Fibroblast of the conjunctiva (primary cell): ENCODE results near the gene CAPN1.

ENCODE experiments used
- DNase-seq: peaks from one replicate; pipeline ENCODE4 v3.0.0-alpha.2; 2010; ENCODE audit warnings: low read depth

The CAPN1 gene

GRCh38 chr11:65204143-65204542, 22.4 kb downstream of the CAPN1 start:
- no peak for DNase-seq

- peak; percentile 13 for DNase-seq
Observed at GRCh38 chr11:65204646-65205601, 23.2 kb downstream of the CAPN1 start.

GRCh38 chr11:65205602-65205967, 23.9 kb downstream of the CAPN1 start:
- DNase-seq, result no peak

DNA sequence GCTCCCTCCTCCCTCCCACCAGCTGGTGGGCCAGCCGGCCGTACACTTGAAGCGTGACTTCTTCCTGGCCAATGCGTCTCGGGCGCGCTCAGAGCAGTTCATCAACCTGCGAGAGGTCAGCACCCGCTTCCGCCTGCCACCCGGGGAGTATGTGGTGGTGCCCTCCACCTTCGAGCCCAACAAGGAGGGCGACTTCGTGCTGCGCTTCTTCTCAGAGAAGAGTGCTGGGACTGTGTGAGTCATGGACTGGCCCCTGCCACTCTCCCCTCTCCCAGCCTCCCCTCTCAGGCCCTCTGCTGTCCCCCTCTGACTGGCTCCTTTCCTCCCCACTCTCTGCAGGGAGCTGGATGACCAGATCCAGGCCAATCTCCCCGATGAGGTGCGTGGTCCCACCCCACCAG, 24.7 kb downstream of the CAPN1 start:
- DNase-seq, result no peak

DNA sequence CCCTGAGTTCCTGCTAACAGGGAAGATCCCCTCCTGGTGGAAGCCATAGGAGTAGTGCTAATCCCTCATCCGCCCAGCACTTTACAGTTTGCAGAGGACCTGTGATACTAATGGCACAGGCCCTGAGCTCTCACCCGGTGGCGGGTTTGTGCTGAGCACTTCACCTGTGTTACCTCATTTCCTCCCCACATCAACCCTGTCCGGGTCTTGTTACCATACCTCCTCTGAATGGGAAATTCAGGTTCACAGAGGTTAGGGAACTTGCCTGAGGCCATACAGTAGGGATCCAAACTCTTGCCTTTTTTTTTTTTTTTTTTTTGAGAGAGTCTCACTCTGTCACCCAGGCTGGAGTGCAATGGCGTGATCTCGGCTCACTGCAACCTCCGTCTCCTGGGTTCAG, 25.2 kb downstream of the CAPN1 start:
- no peak for DNase-seq

- DNase-seq, result no peak
Observed at GRCh38 chr11:65207918-65208784, 26.4 kb downstream of the CAPN1 start.

GRCh38 chr11:65208785-65209710, 27.3 kb downstream of the CAPN1 start:
- DNase-seq, result no peak

DNA sequence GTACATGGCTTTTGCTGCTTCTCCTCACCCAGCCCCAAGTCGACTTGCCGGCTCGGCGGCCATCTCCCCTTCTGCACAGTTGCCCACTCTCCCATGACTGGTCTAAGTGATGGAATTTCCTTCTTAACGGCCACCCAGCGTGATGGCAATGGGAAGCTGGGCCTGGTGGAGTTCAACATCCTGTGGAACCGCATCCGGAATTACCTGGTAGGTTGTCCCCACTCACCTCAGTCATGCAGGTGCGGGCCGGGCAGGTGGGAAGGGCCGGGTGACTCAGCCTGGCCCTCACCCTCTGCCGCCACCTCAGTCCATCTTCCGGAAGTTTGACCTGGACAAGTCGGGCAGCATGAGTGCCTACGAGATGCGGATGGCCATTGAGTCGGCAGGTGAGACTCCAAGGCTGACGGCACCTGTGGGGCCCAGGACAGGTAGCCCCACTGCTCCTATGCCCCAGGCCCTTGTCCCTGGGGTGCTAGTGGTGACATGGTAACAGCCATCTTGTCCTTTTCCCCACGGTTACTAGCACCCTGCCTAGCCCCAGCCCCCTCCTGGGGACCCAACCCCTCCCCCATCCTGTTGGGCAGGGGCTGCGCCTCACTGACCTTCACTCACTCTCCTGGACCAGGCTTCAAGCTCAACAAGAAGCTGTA, 28.1 kb downstream of the CAPN1 start:
- DNase-seq, result no peak

DNA sequence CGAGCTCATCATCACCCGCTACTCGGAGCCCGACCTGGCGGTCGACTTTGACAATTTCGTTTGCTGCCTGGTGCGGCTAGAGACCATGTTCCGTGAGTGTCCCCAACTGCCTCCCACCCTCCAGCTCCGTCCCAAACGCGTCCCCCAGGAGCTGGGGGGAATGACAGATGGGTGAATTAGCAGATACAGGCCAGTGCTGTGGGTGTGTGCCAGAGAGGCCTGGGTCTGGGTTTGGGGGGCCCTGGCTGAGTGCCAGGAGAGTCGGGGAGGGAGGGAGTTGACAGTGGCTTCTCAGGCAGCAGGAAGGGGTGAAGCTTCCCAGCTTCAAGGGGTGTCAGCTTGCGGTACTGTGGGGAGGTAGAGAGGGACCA, 28.6 kb downstream of the CAPN1 start:
- DNase-seq, result no peak

- DNase-seq, result no peak
Observed at GRCh38 chr11:65210748-65211147, 29.0 kb downstream of the CAPN1 start.

DNA sequence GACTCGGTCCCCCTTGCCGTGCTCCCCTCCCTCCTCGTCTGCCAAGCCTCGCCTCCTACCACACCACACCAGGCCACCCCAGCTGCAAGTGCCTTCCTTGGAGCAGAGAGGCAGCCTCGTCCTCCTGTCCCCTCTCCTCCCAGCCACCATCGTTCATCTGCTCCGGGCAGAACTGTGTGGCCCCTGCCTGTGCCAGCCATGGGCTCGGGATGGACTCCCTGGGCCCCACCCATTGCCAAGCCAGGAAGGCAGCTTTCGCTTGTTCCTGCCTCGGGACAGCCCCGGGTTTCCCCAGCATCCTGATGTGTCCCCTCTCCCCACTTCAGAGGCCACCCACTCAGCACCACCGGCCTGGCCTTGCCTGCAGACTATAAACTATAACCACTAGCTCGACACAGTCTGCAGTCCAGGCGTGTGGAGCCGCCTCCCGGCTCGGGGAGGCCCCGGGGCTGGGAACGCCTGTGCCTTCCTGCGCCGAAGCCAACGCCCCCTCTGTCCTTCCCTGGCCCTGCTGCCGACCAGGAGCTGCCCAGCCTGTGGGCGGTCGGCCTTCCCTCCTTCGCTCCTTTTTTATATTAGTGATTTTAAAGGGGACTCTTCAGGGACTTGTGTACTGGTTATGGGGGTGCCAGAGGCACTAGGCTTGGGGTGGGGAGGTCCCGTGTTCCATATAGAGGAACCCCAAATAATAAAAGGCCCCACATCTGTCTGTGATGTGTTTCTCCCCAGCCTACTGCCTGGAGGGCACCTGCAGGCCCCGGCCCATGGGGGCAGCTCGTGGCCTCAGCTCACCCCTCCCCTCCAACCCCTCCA, 29.8 kb downstream of the CAPN1 start:
- DNase-seq, result no peak

DNA sequence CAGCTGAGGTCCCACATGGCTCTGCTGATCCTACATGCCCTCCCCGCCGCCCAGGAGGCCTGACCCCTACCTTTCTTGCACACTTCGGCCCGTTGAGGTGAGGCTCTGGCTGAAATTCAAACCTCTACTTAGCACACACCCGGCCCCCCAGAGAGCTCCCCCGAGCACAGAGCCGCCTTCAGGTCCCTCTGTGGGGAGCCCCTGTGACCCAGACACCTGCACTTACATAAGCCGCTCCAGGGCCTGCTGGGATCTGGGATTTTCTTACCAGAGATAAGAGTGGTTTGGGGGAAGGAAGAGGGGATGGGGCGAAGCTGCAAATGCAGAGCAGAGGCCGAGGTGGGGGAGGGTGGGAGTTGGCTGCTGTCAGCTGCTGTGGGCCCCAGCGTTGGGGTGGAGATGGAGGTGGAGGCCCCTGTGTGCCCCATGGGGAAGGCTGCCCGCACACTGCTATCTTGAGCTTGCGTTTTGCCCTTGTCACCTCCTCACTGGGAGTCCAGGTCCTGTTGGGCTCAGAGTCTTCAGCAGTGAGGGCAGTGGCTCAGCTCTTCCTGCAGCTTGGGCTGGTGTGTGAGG, 30.6 kb downstream of the CAPN1 start:
- DNase-seq, result no peak

GRCh38 chr11:65213322-65214211, 31.8 kb downstream of the CAPN1 start:
- no peak for DNase-seq

DNA sequence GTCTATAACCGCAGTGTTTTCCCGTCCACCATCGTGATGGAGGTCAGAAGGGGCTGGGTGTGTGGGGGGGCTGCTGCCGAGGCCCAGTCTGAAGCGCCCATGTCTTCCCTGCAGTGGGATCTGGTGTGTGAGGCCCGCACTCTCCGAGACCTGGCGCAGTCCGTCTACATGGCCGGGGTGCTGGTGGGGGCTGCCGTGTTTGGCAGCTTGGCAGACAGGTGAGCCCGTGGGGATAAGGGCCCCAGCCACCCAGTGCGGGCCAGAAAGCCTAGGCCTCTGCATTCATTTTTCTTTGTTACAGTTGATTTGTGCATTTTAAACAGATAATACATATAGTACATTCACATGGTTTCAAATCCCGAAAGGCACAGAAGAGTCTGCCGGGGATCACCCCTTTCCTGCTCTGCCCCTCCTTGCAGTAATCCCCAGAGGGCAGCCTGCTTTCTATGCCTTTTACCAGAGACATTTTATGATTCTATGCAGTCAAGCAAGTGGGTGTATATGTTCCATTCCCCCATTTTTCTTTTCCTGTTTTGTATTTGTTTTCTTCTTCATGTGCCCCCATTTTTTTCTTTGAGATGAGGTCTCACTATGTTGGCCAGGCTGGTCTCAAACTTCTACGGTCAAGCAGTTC, 32.6 kb downstream of the CAPN1 start:
- no peak for DNase-seq

- no peak for DNase-seq
Observed at GRCh38 chr11:65215441-65216076, 33.8 kb downstream of the CAPN1 start.

- no peak for DNase-seq
Observed at GRCh38 chr11:65216830-65217229, 35.1 kb downstream of the CAPN1 start.

DNA sequence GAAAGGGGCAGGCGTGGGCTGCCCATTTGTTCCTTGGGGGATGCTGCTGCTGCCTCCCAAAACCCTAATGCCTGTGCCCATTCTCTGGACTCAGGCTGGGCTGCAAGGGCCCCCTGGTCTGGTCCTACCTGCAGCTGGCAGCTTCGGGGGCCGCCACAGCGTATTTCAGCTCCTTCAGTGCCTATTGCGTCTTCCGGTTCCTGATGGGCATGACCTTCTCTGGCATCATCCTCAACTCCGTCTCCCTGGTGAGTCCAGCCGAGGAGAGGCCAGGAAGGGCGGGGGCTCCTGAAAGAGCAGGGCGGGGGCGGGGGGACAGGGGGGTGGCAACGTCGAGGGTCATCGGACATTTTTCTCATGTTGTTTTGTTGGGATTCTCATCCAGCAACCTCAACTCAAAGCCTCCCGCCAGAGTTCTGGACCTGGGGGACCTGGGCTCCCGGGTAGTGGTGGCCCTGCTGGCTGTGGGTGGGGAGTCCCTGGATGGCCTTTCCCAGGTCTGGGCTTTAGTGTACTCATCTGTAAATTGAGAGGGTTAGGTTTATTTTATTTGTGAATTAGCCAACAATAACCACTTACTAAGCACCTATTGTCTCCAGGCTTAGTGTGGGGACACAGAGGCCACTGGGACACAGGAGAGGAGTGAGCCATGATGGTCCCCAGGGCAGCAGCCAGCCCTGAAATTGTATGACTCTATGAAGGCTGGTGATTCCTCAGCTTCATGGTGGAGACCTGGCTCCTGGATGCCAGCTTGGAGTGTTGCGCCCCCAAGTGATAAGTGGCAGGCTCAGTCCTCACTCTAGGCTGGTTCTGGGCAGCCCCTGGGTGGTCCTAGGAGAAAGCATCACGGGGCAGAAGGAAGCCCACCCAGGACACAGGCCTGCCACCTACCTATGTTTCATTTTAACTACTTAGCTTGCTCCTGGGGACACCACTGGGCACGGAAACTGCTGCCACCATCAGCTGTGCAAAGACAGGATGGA, 36.0 kb downstream of the CAPN1 start:
- DNase-seq, result no peak
